Heart left ventricle (tissue), 16 donors: Measurements from ENCODE around the gene ATP2B1. TPM values are rescaled to one million over a fixed set of nuclear protein-coding genes. Genes with fewer than 3 reads are reported as not detected.

ENCODE experiments used
- ATAC-seq, 4 donors: fragments of 200-7000 bp; cut with Tn5 transposase; one replicate each; pipeline ENCODE4 v1.9.1; 2020 to 2022; ENCODE audit warnings: moderate library complexity in 4 of 4, mild to moderate bottlenecking in 3 of 4, moderate number of reproducible peaks in 1 of 4
- DNase-seq, 5 donors: peaks; one replicate each; pipeline ENCODE4 v3.0.0-alpha.2; 2020
- H3K27ac ChIP-seq, 12 donors: fragments of 200-600 bp; sonication (generic) in 4 of 12; one replicate each; pipeline versions ENCODE4 v1.5.0 to v1.8.0; 2016 to 2022; ENCODE audit warnings: mild to moderate bottlenecking in 2 of 12
- H3K27me3 ChIP-seq, 9 donors: fragments of 200-600 bp; sonication (generic) in 2 of 9; one replicate each; pipeline versions ENCODE4 v1.5.1 to v1.8.0; 2016 to 2022; ENCODE audit warnings: mild to moderate bottlenecking in 3 of 9
- H3K36me3 ChIP-seq, 9 donors: fragments of 200-600 bp; sonication (generic) in 2 of 9; one replicate each; pipeline versions ENCODE4 v1.5.0 to v1.8.0; 2018 to 2022; ENCODE audit warnings: mild to moderate bottlenecking in 2 of 9
- H3K4me1 ChIP-seq, 12 donors: fragments of 200-600 bp; sonication (generic) in 4 of 12; one replicate each; pipeline versions ENCODE4 v1.5.0 to v1.8.0; 2016 to 2022; ENCODE audit warnings: mild to moderate bottlenecking in 3 of 12
- H3K4me3 ChIP-seq, 12 donors: fragments of 200-600 bp; sonication (generic) in 4 of 12; one replicate each; pipeline versions ENCODE4 v1.5.0 to v1.8.0; 2017 to 2022; ENCODE audit warnings: mild to moderate bottlenecking in 9 of 12, moderate library complexity in 4 of 12
- H3K9me3 ChIP-seq, 12 donors: fragments of 200-600 bp; sonication (generic) in 4 of 12; one replicate each; pipeline versions ENCODE4 v1.5.0 to v1.8.0; 2016 to 2022; ENCODE audit warnings: mild to moderate bottlenecking in 1 of 12
- CTCF ChIP-seq, 12 donors: fragments of 200-600 bp; sonication (generic) in 4 of 12; IDR thresholded peaks; one replicate each; pipeline versions ENCODE4 v1.5.0 to v1.8.0; 2018 to 2022; ENCODE audit warnings: antibody characterized with exemption in 12 of 12, mild to moderate bottlenecking in 5 of 12
- POLR2A ChIP-seq, 2 donors: fragments of 450-650 bp; IDR thresholded peaks; one replicate each; pipeline ENCODE4 v1.6.1; 2017; ENCODE audit warnings: antibody characterized with exemption in 2 of 2, mild to moderate bottlenecking in 2 of 2, moderate library complexity in 2 of 2
- WGBS, 4 donors: extraction: QIAGEN DNeasy Blood & Tissue Kit in 2 of 4; methylation state at CpG; one replicate each; pipeline versions ENCODE4 v1.1.5 to v1.1.7; 2013 to 2018; 5-methylcytosine and 5-hydroxymethylcytosine counted together
- intact Hi-C, 10 donors: fragments of 100-400 bp; cut with DNase I; formaldehyde crosslinking; loops; one replicate each; pipeline versions ENCODE4 v1.11.1 to v1.14.2; 2022
- polyA plus RNA-seq, 2 donors: library from polyadenylated mRNA; stranded (reverse); fragments of 200-250 nt; gene quantifications; one replicate each; pipeline ENCODE4 v1.2.3, GENCODE V29; 2013
- total RNA-seq, 9 donors: library from RNA; depleted of rRNA in 2 of 9; stranded (reverse); fragments of >200 nt in 2 of 9; fragmentation: NEBNext Ultra II Directional in 3 of 9; extraction: Animal tissue kit (Norgen Biotek cat#: 25700) in 3 of 9; gene quantifications; one replicate each; pipeline versions ENCODE4 v1.1.0 to v1.2.4, GENCODE V29; 2016 to 2023
- donor health status: ischemic (EF 13 %, LVEDD 7.1; RV severe dilation, severe dysfunction).
- donor health status: healthy with polysubstance abuse.
- donor health status: DM: no; HTN: yes; CAD: no.
- donor health status: DM: no; HTN: no; CAD: no.
- donor health status: ischemic (EF 25% LVEDD 6.9; RV normal size, moderate dysfunction).
- donor health status: ischemic (EF 25% LVEDD 5.7; RV mildly dilated, moderate dysfunction).
- donor health status: healthy.
- donor health status: DM: yes; HTN: yes; CAD: no.
- donor health status: ischemic (EF 35%, LVEDD 5.7; RV mildly dilated, moderate dysfunction).
- donor health status: nonischemic (EF 11% LVEDD 7.7; RV severe dilation, severe dysfunction).
- donor health status: DM: yes; HTN: yes; CAD: no.
- donor health status: PGD.
- donor health status: ischemic (EF 29% LVEDD 5.4; RV normal size, mild dysfunction).
- donor health status: nonischemic (EF 23%, LVEDD 6.1; RV moderate dilation, normal function).

ATP2B1 gene
- total and polyA plus RNA-seq, 11 donors = 3.3 to 34.9 (median 18.5) TPM

DNA sequence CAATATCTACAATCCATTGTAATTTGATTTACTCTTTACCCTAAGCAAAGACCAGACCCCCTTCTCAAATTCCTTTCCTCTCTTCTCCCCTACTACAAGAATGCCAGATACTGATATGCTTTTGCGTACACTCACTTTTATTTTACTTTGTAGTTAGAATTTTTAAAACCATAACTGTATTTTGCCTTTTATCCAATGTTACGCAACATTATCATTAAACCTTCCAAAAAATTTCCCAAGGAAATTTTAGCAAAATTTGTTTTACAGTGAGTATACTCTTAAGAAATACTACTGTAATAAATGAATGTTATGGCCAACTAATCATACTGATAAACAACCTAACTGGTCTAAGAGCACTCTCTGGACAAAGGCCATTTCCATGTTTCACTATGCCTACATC lies 22.3 kb downstream of the ATP2B1 start:
- no peak overlapping the region for H3K4me3 ChIP-seq
- DNase-seq = no peak
- peaks cover 0 to 17% (median 0%) of the 10 kb centered on the region in 12 donors for H3K4me1 ChIP-seq
- no peaks in the 10 kb centered on the region for H3K27me3 ChIP-seq
- no peak for TF ChIP-seq POLR2A (IDR thresholded peaks at IDR 0.05)
- no peak for TF ChIP-seq CTCF (IDR thresholded peaks at IDR 0.05)
- 89 to 96% (median 93%) methylated on average over 2 of the region's 2 CpGs for WGBS, 4 donors
- no peak for ATAC-seq
- H3K27ac ChIP-seq = no peak overlapping the region
- H3K36me3 ChIP-seq = no peaks in the 10 kb centered on the region
- peaks cover 0 to 19% (median 10%) of the 10 kb centered on the region in 12 donors for H3K9me3 ChIP-seq
- intact Hi-C loops = no loop called here

GRCh38 chr12:89685363-89685972 lies 23.2 kb downstream of the ATP2B1 start:
- intact Hi-C loops = no loop called here
- Histone ChIP-seq H3K36me3 (no peaks in the 10 kb centered on the region), H3K27me3 (no peaks in the 10 kb centered on the region), H3K27ac (no peak overlapping the region), H3K9me3 (peaks cover 0 to 28% (median 15%) of the 10 kb centered on the region in 12 donors), H3K4me3 (no peak overlapping the region), H3K4me1 (peaks cover 0 to 11% (median 0%) of the 10 kb centered on the region in 12 donors)
- no peak for DNase-seq
- no peak for ATAC-seq
- TF ChIP-seq CTCF (IDR thresholded peaks at IDR 0.05) = no peak
- TF ChIP-seq POLR2A (IDR thresholded peaks at IDR 0.05) = no peak

GRCh38 chr12:89684136-89684535 lies 24.5 kb downstream of the ATP2B1 start:
- H3K27ac ChIP-seq = no peak overlapping the region
- no peaks in the 10 kb centered on the region for H3K27me3 ChIP-seq
- no peak for DNase-seq
- TF ChIP-seq POLR2A (IDR thresholded peaks at IDR 0.05) (no peak), CTCF (IDR thresholded peaks at IDR 0.05) (no peak)
- no peak for ATAC-seq
- H3K4me3 ChIP-seq = no peak overlapping the region
- WGBS, 4 donors = 80 to 86% (median 84%) methylated on average over 3 of the region's 3 CpGs
- no peaks in the 10 kb centered on the region for H3K36me3 ChIP-seq
- intact Hi-C loops = no loop called here
- H3K4me1 ChIP-seq = peaks cover 0 to 13% (median 0%) of the 10 kb centered on the region in 12 donors
- peaks cover 0 to 38% (median 18%) of the 10 kb centered on the region in 12 donors for H3K9me3 ChIP-seq

- no peak for DNase-seq
- no peak for TF ChIP-seq CTCF (IDR thresholded peaks at IDR 0.05)
- no peak for TF ChIP-seq POLR2A (IDR thresholded peaks at IDR 0.05)
- WGBS, 4 donors = 95 to 98% (median 97%) methylated on average over 3 of the region's 3 CpGs
- Histone ChIP-seq H3K27ac (no peak overlapping the region), H3K4me1 (peaks cover 0 to 21% (median 0%) of the 10 kb centered on the region in 12 donors), H3K27me3 (no peaks in the 10 kb centered on the region), H3K4me3 (no peak overlapping the region), H3K9me3 (peaks cover 0 to 38% (median 18%) of the 10 kb centered on the region in 12 donors), H3K36me3 (no peaks in the 10 kb centered on the region)
- intact Hi-C loops = no loop called here
- no peak for ATAC-seq
These were observed 26.4 kb downstream of the ATP2B1 start for GRCh38 chr12:89682284-89682683.
